CD4-positive, alpha-beta T cell treated with Interleukin-4 for 4 hours (primary cell): ENCODE results near the gene PALM.
"Not testable (repeated sequence)": the region's sequence is repeated elsewhere in the genome, so short reads cannot be mapped to it uniquely, and the experiment has no call there.

ENCODE experiments used
- DNase-seq: peaks from one replicate; pipeline ENCODE4 v3.0.0-alpha.2; 2020

PALM gene

GRCh38 chr19:709196-709964, 645 bp downstream of the PALM start:
- DNase-seq = no peak

DNA sequence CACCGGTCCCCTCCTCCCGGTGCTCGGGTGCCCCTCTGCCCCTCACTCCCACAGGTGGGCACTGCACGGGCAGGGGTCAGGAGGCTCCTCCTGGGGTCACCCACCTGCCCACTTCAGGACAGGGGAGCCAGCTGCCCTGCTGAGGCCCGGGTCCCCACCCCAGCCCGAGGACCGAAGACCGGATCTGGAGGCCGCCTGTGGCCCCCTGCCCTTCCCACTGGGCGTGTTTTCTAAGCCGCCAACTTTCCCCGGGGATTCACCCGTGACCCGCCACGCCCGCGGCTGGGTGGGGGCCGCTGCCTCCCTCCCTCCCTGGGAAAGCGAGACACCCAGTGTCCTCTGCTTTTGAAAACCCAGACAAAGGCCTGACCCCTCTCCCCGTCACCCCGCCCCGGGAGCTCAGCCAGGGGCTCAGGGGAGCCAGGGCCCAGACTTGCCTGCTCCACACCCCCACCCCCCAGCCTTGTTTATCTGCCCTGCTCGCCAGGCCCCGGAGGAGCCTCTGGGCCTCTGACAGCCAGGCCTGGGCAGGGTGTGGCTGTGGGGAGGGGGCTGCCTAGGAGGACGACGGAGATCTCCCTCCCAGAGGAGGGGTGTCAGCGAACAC, 1.3 kb downstream of the PALM start:
- DNase-seq = no peak

DNA sequence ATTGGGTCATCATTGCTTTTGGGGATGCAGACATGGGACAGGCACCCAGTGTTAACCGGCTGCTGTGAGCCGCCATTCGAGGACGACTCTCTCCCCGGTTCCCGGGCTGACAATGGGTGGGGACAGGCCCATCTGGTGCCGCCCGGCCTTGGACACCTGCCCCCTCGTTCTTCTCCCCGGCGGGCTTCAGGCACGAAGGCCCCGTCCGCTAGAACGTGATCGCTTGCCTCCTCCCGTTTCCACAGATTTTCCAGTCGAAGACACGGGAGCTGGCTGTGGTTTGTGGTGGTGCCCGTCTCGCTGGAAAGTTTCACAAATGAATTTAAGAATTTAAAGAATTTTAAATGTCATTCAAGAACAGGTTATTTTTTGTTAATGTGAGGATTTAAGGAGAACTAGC, 2.0 kb downstream of the PALM start:
- no peak for DNase-seq

GRCh38 chr19:711254-711653, 2.5 kb downstream of the PALM start:
- no peak for DNase-seq

GRCh38 chr19:715347-715746, 6.6 kb downstream of the PALM start:
- DNase-seq = no peak

GRCh38 chr19:718251-718951, 9.7 kb downstream of the PALM start:
- no peak for DNase-seq

GRCh38 chr19:718991-719512, 10.3 kb downstream of the PALM start:
- DNase-seq = no peak

DNA sequence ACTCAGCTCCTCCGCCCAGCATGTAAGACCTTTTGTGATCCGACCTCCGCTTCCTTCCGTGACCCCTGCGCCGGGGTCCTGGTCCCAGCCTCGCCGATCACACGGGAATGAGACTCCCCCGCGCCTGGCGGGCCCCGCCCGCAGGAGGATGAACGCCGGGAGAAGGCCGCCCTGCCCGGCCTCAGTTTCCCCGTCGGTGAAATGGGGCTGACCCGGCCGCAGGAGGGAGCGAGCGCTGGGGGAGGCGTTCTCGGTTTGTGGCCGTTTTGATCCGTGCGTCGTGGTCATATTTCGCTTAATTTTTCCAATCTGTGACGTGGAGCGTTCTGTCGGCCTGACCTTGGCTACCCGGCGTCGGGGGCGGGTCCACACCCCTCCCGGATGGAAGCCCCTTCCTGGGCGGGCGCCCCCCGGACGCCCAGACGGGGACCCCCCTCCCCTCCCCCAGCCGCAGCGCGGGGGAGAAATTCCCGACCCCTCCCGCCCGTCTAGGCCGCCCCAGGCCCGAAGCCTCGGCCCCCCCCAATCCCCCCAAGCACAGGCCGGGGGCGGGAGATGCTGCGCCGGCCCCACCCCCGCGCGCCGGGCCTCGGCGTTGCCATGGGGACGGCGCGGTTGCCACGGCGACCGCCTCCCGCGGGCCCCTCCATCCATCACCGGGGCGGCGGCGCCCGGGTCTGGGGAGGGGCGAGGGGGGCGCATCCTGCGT, 11.1 kb downstream of the PALM start:
- no peak for DNase-seq

GRCh38 chr19:720345-721160, 11.8 kb downstream of the PALM start:
- no peak for DNase-seq

- DNase-seq = no peak
These were observed 13.9 kb downstream of the PALM start for GRCh38 chr19:722553-723101.

DNA sequence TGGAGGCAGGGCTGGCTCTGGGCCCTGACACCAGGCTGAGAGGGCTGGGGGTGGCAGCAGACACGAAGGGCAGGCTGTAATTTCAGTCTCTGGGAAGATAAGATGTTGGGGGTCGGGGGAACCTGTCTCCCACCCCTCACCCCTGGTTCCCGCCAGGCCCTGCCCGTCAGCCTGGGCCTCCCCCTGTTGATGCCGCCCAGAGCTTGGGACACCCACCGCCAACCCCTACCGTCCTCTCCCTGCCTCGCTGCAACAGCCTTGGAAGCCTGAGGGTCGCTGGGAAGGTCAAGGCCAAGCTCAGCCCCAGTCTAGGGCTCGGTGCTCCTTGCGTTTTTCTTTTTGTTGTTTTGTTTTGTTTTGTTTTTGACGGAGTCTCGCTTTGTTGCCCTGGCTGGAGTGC, 14.5 kb downstream of the PALM start:
- DNase-seq = no peak

GRCh38 chr19:723714-724113, 15.0 kb downstream of the PALM start:
- no peak for DNase-seq

GRCh38 chr19:725461-726089, 16.8 kb downstream of the PALM start:
- no peak for DNase-seq

GRCh38 chr19:726993-727956, 18.5 kb downstream of the PALM start:
- DNase-seq = no peak

- DNase-seq = no peak
These were observed 19.3 kb downstream of the PALM start for GRCh38 chr19:728011-728410.

DNA sequence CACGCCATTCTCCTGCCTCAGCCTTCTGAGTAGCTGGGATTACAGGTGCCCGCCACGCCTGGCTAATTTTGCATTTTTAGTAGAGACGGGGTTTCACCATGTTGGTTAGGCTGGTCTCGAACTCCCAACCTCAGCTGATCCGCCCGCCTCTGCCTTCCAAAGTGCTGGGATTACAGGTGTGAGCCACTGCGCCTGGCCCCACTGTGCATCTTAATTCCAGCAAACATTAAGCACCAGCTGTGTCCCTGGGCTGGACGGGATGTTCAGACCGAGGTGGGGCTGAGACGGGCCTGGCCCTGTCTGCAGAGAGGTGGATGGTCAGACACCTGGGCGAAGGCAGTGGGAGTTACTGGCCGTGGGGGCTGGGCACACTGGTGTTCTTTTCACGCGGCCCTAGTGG, 20.8 kb downstream of the PALM start:
- not testable (repeated sequence) for DNase-seq

GRCh38 chr19:729965-730668, 21.4 kb downstream of the PALM start:
- no peak for DNase-seq

- DNase-seq = no peak
These were observed 22.3 kb downstream of the PALM start for GRCh38 chr19:731000-731399.
